A549 treated with ZK216348 at 1 μM for 4 hours (cell line): ENCODE measurements around the gene FOXRED1. TPM values are rescaled to one million over a fixed set of nuclear protein-coding genes. Genes with fewer than 3 reads are reported as not detected.

Experiments used
- total RNA-seq: library from RNA; stranded (reverse); fragments of 200-300 nt; extraction: Qiagen RNA extraction; gene quantifications from 5 replicates; pipeline ENCODE4 v1.2.3, GENCODE V29; 2022; ENCODE audit warnings: low read depth

The FOXRED1 gene
- total RNA-seq: 17.2 to 24.4 TPM (median 22.5 TPM) in 5 replicates

DNA sequence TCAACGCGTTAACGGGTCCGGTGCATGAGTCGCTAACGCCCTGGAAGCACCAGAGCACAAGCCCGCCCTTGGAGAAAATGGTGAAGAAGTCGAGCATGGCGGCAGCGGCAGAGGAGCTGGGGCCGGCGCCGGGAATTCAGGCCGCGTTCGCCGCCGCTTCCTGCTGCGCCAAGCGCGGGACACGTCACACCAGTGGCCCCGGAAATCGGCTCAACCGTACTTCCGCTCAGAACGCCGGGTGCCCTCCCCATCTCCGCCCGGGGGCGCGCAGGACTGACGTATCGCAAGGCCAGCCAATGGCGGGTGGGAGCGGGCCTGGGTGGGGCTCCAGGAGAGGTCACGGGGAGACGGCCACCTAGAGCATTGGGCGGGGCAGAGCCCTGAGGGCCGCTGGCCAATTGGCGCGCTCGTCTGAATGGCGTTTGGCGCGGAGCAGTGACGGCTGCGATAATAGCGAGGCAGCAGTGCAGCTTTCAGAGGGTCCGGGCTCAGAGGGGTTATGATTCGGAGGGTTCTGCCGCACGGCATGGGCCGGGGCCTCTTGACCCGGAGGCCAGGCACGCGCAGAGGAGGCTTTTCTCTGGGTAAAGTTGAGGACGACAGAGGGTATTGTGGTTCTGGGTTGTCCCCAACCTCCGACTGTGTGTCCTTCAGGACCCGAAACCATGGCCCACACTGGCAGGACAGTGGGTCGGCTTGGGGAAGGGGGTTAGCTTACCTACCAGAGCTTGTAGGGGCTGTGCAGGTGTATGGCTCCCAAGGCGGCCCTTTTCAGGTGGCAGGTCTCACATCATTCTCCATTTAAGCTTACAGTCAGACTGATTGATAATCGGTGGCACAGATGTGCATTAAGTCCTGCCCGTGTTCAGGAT is at the start of gene FOXRED1, which contains the start of gene SRPRA:
Gene FOXRED1, plus strand, starts transcription at position 447 of the 872 bp plus-strand sequence. Its CDS starts 53 bp downstream, at position 500.
Gene SRPRA, minus strand, starts transcription at position 188 of the 872 bp plus-strand sequence. Its CDS starts 91 bp downstream, at position 97.

GRCh38 chr11:126282736-126283591 is 14.0 kb downstream of the FOXRED1 start, which contains the start of gene TIRAP:
TSS of gene TIRAP (plus strand) at chr11:126283093. CDS start at chr11:126290895, 7,802 bp downstream.

DNA sequence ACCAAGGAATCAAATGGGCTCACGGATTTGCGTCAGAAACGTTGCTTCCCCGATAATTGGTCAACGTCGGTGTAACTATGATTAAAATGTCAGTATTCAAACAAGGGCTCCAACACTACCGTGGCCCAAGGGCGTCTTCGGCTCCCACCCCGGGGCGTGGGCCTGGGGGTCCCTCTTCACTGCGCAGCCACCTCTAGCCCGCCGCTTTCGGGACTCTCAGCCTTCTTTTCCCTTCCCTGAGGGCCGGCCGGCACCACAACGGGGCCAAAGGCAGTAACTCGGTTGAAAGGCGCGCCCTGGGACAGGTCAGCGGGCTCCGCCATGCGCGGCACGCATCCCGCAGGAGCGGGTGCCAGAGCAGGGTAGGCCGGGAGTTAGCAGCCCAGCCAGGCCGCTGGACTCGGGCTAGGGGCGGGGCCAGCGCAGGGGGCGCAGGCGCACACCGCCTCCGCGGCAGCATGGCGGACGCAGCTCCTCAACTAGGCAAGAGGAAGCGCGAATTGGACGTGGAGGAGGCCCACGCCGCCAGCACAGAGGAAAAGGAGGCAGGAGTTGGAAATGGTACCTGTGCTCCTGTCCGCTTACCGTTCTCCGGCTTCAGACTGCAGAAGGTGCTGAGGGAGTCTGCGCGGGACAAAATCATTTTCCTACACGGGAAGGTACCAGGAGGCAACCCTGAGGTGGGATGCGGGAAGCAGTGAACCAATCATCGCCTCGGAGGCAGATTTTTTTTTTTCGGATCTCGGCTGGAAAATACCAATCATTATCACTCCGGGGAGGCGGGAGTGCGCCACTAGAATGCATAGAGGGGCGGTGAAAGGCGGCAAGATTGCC is 34.9 kb downstream of the FOXRED1 start, which contains the start of gene DCPS:
Gene DCPS, plus strand, starts transcription at position 438 of the 834 bp plus-strand sequence. Its CDS starts 21 bp downstream, at position 459.

Other genes starting within 250 kb of the FOXRED1 start
- 1.4 to 3.6 TPM (median 2.5 TPM) in 5 replicates for gene CDON, start 206.3 kb upstream of the FOXRED1 start, total RNA-seq
- gene RPUSD4, start 57.5 kb upstream of the FOXRED1 start, total RNA-seq: 14.8 to 18.8 TPM (median 18.5 TPM) in 5 replicates
- 15.3 to 20.1 TPM (median 16.1 TPM) in 5 replicates for gene FAM118B, start 57.4 kb upstream of the FOXRED1 start, total RNA-seq
- gene SRPRA, start 259 bp upstream of the FOXRED1 start, total RNA-seq: 56.1 to 66.9 TPM (median 58.9 TPM) in 5 replicates
- gene TIRAP, start 13.9 kb downstream of the FOXRED1 start, total RNA-seq: 5.9 to 7.3 TPM (median 6.9 TPM) in 5 replicates
- 14.1 to 18.6 TPM (median 17.9 TPM) in 5 replicates for gene DCPS, start 34.9 kb downstream of the FOXRED1 start, total RNA-seq
- gene ST3GAL4, start 86.5 kb downstream of the FOXRED1 start, total RNA-seq: 21.1 to 27.7 TPM (median 27.1 TPM) in 5 replicates